HTR-8/SVneo (cell line): ENCODE results near the gene CFAP410.
"Not testable (repeated sequence)": the region's sequence is repeated elsewhere in the genome, so short reads cannot be mapped to it uniquely, and the experiment has no call there.

Experiments used
- DNase-seq: peaks from one replicate; pipeline ENCODE4 v3.0.0; 2011; ENCODE audit warnings: low spot score, mixed read lengths; ENCODE audit not compliant: insufficient read length
- FAIRE-seq: peaks from 2 replicates; lab custom pipeline; 2011; peaks lifted over from hg19 to GRCh38; lab: Jason Lieb, UNC

Gene CFAP410

GRCh38 chr21:44302573-44303401 is 36.4 kb downstream of the CFAP410 start:
- FAIRE-seq: not testable (repeated sequence)

DNA sequence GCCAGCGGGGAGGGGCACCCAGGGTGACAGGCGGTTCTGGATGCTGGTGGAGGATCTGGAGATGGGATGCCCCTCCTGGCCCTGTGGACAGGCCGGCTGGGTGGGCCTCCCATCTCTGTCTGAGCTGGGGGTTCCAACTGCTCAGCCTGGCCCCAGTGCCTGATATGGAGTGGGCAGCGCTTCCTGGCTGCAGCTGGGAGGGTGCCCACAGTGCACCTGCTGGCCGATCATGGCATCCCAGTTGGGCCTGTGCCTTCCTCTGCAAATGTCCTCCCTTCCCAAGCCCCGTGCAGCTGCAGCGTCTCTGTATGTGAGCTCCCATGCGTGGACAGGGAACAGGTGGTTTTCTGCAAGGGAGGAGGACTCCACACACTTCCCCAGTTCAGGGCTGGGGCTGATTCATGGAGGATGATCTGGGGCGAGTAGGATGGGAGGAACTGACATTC is 37.2 kb downstream of the CFAP410 start:
- FAIRE-seq (no peak), DNase-seq (no peak)

More at GRCh38 chr21:44302573-44303401, 36.4 kb downstream of the CFAP410 start:
- not testable (repeated sequence) for DNase-seq

DNA sequence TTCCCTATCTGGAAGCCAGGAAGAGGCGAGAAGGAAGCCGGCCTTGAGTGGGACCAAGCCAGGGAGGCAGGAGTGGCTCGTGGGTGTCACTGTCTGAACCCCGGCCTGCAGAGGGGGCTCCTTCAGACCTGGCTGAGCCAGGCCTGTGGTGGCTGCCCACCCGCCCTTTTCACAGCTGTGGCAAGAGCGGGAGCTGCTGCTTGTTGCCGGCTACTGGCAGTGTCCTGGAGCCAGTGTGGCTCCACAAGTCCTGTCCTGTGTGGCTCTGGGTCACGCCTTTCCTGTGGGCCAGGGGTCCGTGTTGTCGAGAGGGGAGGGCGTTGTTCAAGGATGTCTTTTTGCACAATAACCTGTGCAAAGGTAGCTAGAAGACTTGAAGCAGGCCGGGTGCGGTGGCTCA is 38.0 kb downstream of the CFAP410 start:
- FAIRE-seq: no peak
- DNase-seq: no peak

DNA sequence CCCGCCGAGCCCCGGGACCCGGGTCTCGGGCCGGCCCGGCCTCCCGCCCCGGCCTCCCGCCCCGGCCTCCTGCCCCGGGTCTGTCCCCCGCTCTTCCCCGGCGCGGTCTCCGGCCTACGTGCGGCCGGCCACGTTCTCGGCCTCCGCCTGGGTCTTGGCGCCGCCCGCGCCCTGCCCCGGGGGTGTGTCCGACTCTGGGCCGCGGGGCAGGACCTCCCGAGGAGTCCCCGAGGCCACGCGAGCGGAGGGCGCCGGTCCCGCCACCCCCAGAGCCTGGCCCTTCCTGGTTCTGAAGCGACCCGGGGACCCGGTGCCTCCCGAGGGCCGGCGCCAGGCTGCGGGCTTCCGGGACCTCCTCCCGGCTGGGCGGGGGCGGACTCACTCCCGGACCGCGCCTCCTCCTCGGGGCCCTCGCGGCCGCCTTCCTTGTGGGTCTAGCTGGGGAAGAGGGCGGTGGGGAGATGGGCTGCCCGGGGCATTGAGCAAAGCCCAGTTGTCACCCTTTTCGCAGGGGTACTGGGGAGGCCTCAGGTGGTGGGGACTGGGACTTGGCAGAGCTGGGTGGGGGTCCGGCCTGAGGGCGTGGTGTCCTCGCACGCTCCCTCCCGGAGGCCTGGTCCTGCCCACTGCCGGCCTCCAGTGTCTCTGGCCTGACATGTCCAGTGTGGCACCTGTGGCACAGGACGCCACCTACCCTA is 38.8 kb downstream of the CFAP410 start:
- DNase-seq (peak; percentile 45), FAIRE-seq (no peak)

GRCh38 chr21:44299458-44300261 is 39.5 kb downstream of the CFAP410 start, which contains the start of gene PFKL:
PFKL (plus strand) TSS chr21:44300053; CDS start chr21:44300106, 53 bp downstream.
- FAIRE-seq: no peak

DNA sequence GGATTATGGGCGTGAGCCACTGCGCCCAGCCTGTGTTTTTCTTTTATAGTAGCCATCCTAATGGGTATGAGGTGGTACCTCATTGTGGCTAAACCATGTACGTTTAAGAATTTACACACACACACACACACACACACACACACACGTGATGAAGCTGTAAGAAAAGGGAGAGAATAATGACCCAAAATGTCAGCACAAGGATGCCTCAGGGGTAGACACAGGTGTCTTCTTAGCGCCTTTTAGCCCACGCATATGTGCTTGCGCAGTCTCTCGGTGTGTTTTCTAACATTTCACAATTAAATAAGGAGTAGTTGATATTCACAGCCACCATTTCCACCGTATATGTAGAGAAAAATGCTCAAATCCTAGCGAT is 40.1 kb downstream of the CFAP410 start:
- FAIRE-seq (no peak), DNase-seq (no peak)

More at GRCh38 chr21:44299458-44300261, 39.5 kb downstream of the CFAP410 start, which contains the start of gene PFKL:
- DNase-seq: peak; percentile 81

DNA sequence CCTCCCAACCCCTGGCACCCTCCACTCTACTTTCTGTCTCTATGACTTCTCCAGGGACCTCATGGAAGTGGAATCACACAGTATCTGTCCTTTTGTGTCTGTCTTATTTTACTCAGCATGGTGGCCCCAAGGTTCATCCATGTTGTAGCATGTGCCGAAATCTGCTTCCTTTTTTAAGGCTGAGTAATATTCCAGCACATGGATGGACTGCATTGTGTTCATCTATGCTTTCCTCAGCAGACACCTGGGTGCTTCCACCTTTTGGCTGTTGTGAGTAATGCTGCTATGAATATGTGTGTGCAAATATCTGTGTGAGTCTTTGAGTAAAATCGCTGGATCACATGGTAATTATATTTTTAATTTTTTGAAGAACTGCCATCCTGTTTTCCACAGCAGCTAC is 40.9 kb downstream of the CFAP410 start:
- no peak for FAIRE-seq
- DNase-seq: no peak

GRCh38 chr21:44297525-44298290 is 41.5 kb downstream of the CFAP410 start:
- FAIRE-seq (no peak), DNase-seq (peak; percentile 94)

DNA sequence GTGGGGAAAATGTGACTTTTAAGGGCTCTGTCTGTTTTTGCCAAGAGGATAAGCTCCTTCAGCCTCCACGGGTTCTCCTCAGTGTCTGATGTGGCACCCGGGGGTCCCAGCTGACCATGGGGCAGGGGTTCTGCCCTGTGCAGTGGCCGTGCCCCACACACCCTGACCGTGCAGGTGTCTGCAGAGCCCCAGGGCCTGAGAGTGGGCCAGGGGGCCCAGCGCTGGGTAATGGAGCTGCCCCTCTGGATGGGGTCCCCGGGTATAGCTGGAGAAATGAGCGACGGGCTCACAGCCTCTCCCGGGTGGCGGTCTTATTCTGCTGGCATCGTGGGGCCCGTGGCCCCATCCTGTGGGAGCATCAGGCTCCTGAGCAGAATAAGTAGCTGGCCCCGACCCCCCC is 42.3 kb downstream of the CFAP410 start:
- no peak for DNase-seq
- no peak for FAIRE-seq

- DNase-seq (no peak), FAIRE-seq (no peak)
Measured at GRCh38 chr21:44296103-44296519, 43.1 kb downstream of the CFAP410 start.

GRCh38 chr21:44295646-44296045 is 43.5 kb downstream of the CFAP410 start:
- no peak for FAIRE-seq
- DNase-seq: no peak

- FAIRE-seq: no peak
- DNase-seq: no peak
Measured at GRCh38 chr21:44295163-44295573, 44.0 kb downstream of the CFAP410 start.

DNA sequence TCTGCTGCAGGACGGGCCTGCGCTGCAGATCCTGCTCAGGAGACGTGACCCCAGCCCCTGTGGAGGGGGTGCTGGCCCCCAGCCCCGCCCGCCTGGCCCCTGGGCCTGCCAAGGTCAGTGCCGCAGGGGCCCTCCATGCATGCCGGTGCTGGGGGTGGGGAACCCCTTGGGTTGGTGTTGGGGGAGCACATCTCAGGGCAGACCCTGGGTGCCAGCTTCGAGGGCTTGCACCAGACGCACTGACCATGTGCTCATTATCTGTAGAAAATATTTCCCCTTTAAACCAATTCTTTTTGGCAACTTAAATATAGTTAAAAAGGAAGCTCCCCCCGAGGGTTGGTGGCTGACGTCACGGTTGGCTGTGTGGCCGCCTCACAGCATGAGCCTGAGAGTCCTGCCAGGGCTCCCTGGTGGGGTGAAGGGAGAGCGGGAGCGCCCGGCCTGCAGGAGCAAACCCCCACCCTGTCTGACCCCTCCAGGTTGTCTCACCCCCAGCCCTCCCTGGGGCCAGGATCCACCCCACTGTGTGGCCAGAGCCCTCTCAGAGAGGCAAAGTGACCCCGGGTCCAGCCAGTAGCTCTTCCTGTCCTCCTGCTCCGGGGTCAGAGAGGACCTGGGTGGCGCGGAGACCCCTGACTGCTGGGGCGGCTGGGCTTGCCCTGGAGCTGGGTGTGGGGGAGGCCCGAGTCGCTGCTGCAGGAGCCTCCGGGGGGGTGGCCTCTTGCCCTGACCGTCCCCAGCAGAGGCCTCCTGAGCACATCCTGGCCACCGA is 44.6 kb downstream of the CFAP410 start:
- no peak for FAIRE-seq
- no peak for DNase-seq

DNA sequence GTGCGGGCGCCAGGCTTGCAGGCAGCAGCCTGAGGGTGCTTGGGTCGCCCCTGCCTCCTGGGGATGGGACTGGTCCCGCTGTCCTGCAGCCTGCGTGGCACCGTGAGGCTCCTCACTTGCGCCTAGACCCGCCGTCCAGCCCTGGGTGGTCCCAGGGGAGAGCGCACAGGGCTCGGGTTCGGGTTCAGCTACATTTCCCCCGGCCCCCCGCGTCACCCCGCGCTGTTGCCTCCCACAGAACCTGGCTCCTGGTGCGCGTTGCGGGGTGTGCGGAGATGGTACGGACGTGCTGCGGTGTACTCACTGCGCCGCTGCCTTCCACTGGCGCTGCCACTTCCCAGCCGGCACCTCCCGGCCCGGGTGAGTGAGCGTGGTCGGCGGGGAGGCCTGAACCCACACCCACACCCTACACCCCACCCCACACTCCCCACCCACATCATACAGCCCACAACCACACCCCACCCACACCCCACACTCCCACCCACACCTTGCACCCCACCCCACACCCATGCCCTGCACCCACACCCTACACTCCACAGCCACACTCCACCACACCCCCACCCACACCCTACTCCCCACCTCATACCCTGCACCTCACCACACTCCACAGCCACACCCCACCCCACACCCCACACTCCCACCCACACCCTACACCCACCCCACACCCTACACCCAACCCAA is 45.5 kb downstream of the CFAP410 start:
- DNase-seq (no peak), FAIRE-seq (no peak)

DNA sequence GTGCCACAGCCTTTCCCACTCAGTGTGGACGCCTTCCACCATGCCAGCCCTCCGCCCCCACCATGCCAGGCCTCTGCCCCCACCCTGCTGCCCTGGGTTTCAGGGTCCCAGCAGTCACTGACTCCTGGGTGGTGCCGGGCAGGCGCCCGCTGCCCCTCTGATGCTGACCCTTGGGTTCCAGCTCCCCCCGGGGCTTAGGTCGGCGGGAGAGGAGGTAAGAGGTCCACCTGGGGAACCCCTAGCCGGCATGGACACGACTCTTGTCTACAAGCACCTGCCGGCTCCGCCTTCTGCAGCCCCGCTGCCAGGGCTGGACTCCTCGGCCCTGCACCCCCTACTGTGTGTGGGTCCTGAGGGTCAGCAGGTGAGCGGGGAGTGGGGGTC is 46.4 kb downstream of the CFAP410 start:
- DNase-seq (no peak), FAIRE-seq (no peak)

DNA sequence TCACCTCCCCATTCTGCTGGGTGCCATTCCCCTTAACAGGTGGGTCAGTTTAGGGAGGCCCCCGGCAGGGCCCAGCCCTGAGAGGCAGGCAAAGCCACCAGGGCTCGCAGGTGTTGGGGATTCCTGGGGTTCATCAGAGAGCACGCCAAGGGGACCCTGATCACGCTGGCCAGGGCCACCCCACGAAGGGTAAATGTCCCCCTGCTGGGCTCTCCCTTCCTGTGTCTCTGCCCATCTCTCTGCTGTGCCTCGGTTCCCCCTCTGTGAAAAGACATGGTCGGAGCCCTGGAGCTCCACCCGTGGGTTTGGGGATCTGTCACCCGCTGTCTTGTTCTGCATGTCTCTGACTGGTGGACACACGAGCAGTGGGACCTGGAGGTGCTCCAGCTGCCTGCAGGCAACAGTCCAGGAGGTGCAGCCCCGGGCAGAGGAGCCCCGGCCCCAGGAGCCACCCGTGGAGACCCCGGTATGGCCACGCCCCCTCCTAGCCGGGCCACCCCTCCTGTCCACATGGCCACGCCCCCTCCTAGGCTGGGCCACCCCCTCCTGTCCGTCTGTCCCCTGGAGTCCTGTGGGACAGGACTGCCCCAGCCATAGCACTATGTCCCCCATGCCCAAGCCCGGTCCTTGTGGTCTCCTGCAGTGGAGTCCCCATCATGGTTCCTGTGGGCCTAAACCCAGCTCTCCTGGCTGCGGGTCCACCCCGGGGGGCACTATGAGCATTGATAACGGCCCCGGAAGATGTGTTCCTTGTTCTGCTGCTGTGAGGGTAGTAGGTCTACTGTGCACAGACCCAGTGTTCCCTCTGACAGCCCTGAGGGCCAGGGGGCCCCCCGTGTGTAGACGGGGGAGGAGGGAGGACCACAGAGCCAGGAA is 47.0 kb downstream of the CFAP410 start:
- DNase-seq (no peak), FAIRE-seq (no peak)

DNA sequence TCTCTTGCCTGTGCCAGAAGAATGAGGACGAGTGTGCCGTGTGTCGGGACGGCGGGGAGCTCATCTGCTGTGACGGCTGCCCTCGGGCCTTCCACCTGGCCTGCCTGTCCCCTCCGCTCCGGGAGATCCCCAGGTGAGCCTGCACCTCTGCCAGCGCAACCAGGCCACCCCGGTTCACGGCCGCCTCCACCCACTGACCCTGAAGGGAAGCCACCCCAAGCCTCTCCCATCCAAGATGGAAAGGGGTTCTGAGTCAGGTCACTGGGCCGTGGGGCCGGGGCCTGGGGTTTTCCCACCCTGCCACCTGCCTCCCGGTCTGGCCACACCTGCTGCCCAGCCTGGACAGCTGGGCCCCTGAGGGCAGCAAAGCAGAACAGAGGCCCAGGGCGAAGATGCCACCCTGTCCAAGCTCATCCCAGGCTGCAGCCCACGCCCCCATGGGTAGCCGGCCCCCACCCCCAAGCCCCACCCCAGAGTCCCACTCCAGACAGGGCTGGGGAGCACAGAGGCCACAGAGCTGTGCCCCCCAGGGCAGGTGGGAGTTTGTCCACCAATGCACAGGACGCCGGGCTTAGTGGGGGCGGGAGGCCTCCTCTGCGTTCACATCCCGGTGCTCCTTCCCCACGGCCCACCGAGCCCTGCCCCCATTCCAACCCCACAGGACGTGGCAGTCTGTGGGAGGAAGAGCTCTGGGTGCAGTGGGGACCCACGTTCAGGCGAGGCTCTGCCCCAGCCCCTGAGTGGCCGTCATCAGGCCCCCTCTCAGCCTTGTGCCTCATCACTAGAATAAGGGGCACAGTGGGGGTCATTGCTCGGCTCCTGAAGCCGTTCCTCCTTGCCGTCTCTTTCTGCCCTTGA is 47.9 kb downstream of the CFAP410 start:
- no peak for FAIRE-seq
- DNase-seq: no peak
